GM18907 (cell line): ENCODE measurements around the gene BEST4.
"Not testable (repeated sequence)": the region's sequence is repeated elsewhere in the genome, so short reads cannot be mapped to it uniquely, and the experiment has no call there.

Source experiments
- ATAC-seq: cut with Tn5 transposase; IDR thresholded peaks from one replicate; pipeline ENCODE4 v1.9.1; 2021; ENCODE audit warnings: mild to moderate bottlenecking, moderate library complexity; ENCODE audit not compliant: unreplicated experiment

The BEST4 gene

DNA sequence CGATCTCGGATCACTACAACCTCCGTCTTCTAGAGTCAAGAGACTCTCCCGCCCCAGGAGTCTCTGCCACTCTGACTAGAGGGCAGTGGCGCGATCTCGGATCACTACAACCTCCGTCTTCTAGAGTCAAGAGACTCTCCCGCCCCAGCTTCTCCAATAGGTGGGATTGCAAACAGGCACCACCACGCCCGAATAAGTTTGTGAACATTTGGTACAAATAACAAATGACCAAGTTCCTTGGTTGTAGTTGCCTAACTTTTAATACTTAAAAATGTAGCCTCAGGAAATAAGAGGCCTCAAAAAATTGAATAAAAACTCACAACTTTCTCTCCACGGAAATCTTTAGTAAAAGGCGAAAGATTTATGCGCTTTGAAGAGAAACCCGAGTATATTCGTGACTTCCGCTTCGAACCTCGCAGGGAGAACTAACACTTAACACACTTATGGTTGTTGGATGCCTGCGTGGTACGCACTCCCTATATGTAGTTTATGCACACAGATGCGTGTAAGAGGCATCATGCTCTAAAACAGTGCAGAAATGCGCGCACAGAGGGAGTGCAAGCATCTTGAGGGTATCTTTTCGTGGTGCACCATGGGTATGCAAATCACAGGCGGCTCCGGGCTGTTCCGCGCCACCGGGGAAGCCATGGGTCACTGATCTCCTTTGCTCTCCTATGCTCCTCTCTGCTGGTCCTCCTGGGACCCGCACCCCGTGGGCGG lies 31.8 kb upstream of the BEST4 start:
- ATAC-seq, result peak; percentile 77

GRCh38 chr1:44819196-44819607 lies 31.2 kb upstream of the BEST4 start:
- no peak for ATAC-seq

DNA sequence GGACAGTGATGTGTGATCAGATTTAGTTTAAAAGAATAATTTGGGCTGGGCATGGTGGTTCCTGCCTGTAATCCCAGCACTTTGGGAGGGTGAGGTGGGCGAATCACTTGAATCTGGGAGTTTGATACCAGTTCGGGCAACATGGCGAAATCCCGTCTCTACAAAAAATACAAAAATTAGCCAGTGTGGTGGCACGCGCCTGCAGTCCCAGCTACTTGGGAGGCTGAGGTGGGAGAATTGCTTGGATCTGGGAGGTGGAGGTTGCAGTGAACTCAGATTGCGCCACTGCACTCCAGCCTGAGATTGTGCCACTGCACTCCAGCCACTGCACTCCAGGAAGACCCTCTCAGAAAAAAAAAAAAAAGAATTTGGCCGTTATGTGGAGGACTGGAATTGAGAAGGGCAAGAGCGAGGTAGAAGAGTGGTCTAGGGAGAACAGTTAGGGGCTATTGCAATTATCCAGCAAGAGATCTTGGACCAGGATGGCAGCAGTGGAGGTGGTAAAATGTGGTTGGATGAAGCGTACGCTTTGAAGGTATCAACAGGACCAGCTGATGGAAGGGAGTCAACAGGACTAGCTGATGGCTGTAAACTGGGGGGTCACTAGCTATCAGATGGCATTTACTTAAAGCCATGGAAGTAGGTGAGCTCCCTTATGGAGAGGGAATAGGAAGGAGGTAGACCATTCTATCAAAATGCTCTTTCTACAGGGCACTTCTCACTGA lies 30.0 kb upstream of the BEST4 start:
- no peak for ATAC-seq

DNA sequence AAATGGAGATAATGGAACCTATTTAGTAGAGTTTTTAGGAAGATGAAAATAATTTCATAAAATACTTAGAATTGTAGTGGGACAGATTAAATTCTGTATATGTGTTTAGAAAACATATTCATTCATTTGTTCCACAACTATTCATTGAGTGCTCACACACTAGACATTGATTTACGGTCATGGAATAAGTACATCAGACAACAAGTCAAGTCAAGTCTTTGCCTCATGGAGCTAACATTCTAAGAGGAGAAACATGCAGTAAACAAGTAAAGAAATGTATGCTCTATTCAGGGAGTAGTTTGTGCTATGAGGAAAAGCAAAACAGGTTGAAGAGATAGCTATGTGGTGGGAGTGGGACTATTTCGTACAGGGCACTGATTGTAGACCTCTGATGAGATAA lies 29.3 kb upstream of the BEST4 start:
- ATAC-seq, result no peak

DNA sequence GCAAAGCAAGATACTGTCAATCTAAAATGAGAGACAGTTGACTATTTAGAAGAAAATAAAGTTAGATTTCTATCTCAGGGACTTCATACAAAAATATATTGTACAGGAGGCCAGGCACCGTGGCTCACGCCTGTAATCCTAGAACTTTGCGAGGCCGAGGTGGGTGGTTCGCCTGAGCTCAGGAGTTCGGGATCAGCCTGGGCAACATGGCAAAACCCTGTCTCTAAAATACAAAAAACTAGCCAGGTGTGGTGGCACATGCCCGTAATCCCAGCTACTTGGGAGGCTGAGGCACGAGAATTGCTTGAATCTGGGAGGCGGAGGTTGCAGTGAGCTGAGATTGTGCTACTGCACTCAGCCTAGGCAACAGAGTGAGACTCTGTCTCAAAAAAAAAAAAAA lies 28.0 kb upstream of the BEST4 start:
- ATAC-seq, result not testable (repeated sequence)

GRCh38 chr1:44812822-44813543 lies 25.0 kb upstream of the BEST4 start:
- no peak for ATAC-seq

- ATAC-seq, result no peak
Observed at GRCh38 chr1:44811234-44811633, 23.3 kb upstream of the BEST4 start.

DNA sequence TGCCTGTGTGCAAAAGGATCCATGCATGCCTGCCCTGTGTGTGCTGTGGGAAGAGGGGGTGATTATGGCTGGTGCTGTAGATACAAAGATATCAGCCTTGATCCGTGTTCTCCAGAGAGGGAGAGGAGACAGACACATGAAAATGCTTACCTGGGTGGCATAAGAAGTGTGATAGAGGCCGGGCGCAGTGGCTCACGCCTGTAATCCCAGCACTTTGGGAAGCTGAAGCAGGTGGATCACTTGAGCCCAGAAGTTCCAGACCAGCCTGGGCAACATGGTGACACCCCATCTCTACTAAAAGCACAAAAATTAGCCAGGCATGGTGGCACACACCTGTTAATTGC lies 22.8 kb upstream of the BEST4 start:
- ATAC-seq, result not testable (repeated sequence)

DNA sequence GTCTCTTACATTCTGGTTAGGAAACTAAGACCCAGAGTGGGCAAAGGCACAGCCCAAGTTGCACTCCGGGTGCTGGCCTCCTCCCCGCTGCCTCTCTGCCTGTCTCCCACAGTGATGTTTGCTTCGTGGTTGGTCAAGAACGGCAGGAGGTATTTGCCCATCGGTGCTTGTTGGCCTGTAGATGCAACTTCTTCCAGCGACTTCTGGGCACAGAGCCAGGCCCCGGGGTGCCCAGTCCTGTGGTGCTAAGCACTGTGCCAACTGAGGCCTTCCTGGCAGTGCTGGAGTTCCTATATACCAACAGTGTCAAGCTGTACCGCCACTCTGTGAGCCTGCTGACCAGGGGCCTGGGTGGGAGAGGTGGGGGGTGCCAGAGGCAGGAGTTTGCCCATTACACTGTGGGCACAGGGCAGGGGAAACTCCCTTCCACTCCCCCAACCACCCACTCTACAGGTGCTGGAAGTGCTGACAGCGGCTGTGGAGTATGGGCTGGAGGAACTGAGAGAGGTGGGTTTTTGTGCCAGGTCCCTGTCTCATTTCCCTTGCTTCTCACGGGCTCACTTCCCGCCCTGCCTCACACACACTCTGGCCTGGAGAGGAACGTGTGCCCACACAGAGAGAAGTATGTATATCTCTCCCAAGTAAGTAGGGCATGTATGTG lies 22.3 kb upstream of the BEST4 start:
- ATAC-seq, result no peak

- peak; percentile 35 for ATAC-seq
Observed at GRCh38 chr1:44808938-44809917, 21.3 kb upstream of the BEST4 start.

DNA sequence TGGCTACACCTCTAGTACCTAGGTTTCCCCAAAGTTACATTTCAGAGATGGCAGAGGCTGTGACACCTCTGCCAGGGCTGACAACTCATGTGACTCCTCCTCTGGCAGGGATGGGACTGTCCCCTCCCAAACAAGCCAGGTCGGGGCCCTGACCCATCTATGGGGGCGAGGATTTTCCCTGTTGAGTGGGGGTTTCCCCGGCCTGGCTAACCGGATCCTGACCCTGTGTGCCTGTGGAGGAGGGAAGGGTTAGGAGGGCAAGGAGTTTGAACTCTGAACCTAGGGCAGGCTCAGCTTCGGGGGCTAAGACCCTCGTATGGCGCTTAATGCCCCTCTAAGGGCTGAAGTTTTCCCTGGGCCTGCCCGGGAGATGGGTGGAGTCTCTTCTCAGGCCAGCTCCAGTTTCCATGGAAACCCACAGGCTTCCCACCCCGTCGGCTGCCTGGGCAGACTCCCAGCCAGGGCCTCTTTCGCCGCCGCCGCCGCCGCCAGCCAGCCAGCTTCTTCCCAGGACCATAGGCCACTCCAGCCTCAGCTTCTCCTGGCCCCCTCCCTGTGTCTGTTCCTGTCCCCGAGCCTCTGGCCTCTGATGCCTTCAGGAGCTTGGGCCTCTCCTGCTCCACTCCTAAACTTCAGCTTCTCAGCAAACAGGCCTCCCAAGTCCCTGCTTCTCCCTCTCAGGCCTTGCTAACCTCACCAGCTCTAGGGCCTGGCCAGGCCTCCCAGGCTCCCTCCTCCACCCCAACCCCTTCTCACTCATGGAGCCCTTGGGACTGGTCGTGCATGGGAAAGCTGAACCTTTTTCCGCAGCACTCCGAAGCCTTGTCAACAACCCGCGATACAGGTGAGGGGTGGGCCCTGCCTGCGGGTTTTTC lies 20.3 kb upstream of the BEST4 start, which contains the start of gene BTBD19:
BTBD19 (plus strand) TSS at position 461 of the 875 bp plus-strand sequence; CDS start at position 759, 298 bp downstream.
- ATAC-seq, result peak; percentile 33

DNA sequence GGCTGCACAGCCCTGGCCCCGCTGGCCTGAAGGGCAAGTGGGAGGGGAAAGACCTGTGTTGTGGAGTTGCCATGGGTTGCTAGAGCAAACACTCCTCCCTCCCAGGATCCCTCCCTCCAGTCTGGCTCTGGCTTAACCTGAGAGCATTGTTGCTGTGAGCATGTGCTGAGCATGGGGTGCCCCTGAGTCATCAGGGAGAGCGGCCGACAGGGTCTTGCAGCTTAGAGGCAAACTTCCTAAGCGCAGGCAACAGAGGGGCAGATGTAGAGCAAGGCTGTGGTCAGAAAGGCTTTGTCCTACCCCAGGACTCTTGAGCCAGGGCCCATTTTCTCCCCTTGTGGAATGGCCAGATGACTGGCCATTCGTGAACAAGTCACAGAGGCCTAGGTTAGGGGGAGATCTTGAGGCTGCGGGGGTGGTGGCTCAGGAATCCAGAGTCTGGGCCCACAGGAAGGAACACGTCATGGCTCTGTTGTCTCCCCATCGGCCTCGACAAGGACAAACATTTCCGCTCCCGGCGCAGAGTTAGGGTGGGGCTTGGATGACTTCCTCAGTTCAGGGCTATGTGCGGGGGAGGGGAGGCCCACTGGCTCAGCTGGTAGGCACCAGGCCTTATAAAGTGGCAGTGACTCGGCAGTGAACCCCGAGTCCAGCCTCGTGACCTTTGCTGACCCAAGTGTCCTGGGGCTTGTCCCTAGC lies 19.5 kb upstream of the BEST4 start:
- ATAC-seq, result peak; percentile 40

GRCh38 chr1:44806704-44807363 lies 18.9 kb upstream of the BEST4 start, which contains the start of gene DYNLT4:
Gene DYNLT4 (minus strand): TSS chr1:44807351. CDS start chr1:44806668, 683 bp downstream.
- no peak for ATAC-seq

GRCh38 chr1:44806025-44806703 lies 18.2 kb upstream of the BEST4 start:
- no peak for ATAC-seq

- ATAC-seq, result no peak
Observed at GRCh38 chr1:44805311-44806024, 17.5 kb upstream of the BEST4 start.

DNA sequence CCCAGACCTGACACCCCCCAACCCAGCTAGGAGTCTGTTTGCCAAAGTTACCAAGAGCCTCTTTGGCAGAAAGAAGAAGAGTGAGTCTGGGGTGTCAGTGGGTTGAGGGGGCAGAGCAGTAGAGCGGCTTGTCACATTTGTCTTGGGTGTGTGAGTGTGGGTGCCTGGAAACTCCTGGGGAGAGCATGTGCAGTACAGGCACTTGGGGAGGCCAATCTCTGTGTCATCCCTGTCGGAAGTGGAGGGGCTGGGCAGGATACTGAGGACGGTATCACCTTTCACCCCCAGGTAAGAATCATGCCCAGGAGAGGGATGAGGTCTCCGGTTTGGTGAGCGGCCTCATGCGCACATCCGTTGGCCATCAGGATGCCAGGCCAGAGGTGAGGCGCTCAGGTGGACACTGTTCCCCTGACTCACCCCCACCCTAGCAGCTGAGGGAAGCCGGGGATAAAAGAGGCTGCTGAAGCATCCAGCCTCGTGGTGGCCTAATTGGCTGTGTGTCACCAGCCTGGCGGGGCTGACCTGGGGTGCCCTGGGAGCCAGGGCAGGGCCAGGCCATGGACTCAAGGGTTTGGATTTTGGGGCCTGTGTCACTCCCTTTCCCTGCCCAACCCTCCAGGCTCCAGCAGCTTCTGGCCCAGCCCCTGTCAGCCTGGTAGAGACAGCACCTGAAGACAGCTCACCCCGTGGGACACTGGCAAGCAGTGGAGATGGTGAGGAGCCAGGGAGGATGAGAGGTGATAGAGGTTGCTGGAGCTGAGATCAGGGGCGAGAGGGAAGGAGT lies 15.5 kb upstream of the BEST4 start:
- no peak for ATAC-seq
